Endothelial cell of umbilical vein (primary cell): ENCODE data around the gene SLC35A4. TPM values are rescaled to one million over a fixed set of nuclear protein-coding genes. Genes with fewer than 3 reads are reported as not detected.

Source experiments
- BruUV-seq: library from RNA; stranded (reverse); fragments of 400-500 nt; replicated peaks from 2 replicates; lab custom pipeline; 2021; lab: Mats Ljungman, UMichigan
- CTCF ChIA-PET: fragments of 300-600, 350-600 bp; sonication (Branson Sonifier 250); formaldehyde crosslinking; loops from one replicate; lab custom pipeline; 2021; ENCODE audit warnings: antibody characterized with exemption, inconsistent platforms; lab: Charles Lee
- POLR2A ChIA-PET: fragments of 300-600, 350-600 bp; sonication (Branson Sonifier 250); formaldehyde crosslinking; loops from one replicate; lab custom pipeline; 2021; ENCODE audit warnings: antibody characterized with exemption, inconsistent platforms; lab: Charles Lee
- DNase-seq: peaks from one replicate; pipeline ENCODE4 v3.0.0-alpha.2; 2011; ENCODE audit warnings: low read depth, low spot score
- FAIRE-seq: peaks from 2 replicates; lab custom pipeline; 2011; peaks lifted over from hg19 to GRCh38; lab: Jason Lieb, UNC
- H2AFZ ChIP-seq: 2 replicates; pipeline ENCODE4 v1.6.0; 2012; ENCODE audit warnings: low read depth, low read length, control low read depth, inconsistent platforms
- H3K27ac ChIP-seq: 2 replicates; pipeline ENCODE4 v1.5.1; 2011; ENCODE audit warnings: low read depth, mild to moderate bottlenecking, control low read depth, low read length, moderate library complexity; ENCODE audit not compliant: insufficient read depth
- H3K27me3 ChIP-seq, 2 experiments: 2 replicates each; pipeline versions ENCODE4 v1.6.0 to v1.6.1; 2011; ENCODE audit warnings: low read length in 2 of 2, mixed read lengths in 1 of 2; ENCODE audit not compliant: control insufficient read depth in 2 of 2, insufficient read depth in 2 of 2
- H3K36me3 ChIP-seq, 2 experiments: 2 replicates in 1 of 2; 3 replicates in 1 of 2; pipeline ENCODE4 v1.5.1; 2011; ENCODE audit warnings: low read length in 2 of 2, mild to moderate bottlenecking in 1 of 2, moderate library complexity in 1 of 2; ENCODE audit not compliant: control insufficient read depth in 2 of 2, insufficient read depth in 2 of 2; ENCODE audit errors: extremely low read depth in 1 of 2
- H3K4me1 ChIP-seq: 3 replicates; pipeline ENCODE4 v1.5.1; 2011; ENCODE audit warnings: mild to moderate bottlenecking, low read length; ENCODE audit not compliant: control insufficient read depth, insufficient read depth; ENCODE audit errors: extremely low read depth
- H3K4me2 ChIP-seq: 2 replicates; pipeline ENCODE4 v1.6.1; 2011; ENCODE audit warnings: low read length, control low read depth, mixed read lengths; ENCODE audit not compliant: insufficient read depth
- H3K4me3 ChIP-seq, 3 experiments: fragments of 200-600 bp in 1 of 3; sonication (generic), shearing (Covaris generic) in 1 of 3; replicated peaks in 1 of 3; 2 replicates each; pipeline ENCODE4 v1.5.1; 2011 to 2016; ENCODE audit warnings: control low read depth in 3 of 3, low read length in 3 of 3, mild to moderate bottlenecking in 2 of 3, inconsistent platforms in 1 of 3, low read depth in 1 of 3, moderate library complexity in 1 of 3; ENCODE audit not compliant: insufficient read depth in 1 of 3
- H3K79me2 ChIP-seq: 2 replicates; pipeline ENCODE4 v1.6.0; 2012; ENCODE audit warnings: low read length, inconsistent platforms; ENCODE audit not compliant: control insufficient read depth, insufficient read depth
- H3K9ac ChIP-seq: replicated peaks from 2 replicates; pipeline ENCODE3; 2011; ENCODE audit warnings: low read length, control low read depth; ENCODE audit not compliant: insufficient read depth; ENCODE audit errors: extremely low read depth
- H3K9me1 ChIP-seq: replicated peaks from 3 replicates; pipeline ENCODE4 v1.6.0; 2011; ENCODE audit warnings: mild to moderate bottlenecking, low read length; ENCODE audit not compliant: control insufficient read depth, insufficient read depth; ENCODE audit errors: extremely low read depth
- H3K9me3 ChIP-seq: replicated peaks from 2 replicates; pipeline ENCODE4 v1.5.1; 2012; ENCODE audit warnings: low read length, inconsistent platforms; ENCODE audit not compliant: control insufficient read depth, insufficient read depth
- H4K20me1 ChIP-seq: replicated peaks from 2 replicates; pipeline ENCODE3; 2011; ENCODE audit warnings: mild to moderate bottlenecking, low read length; ENCODE audit not compliant: control insufficient read depth, insufficient read depth; ENCODE audit errors: extremely low read depth
- EZH2 ChIP-seq: IDR thresholded peaks from 2 replicates; pipeline ENCODE4 v1.6.1; 2012; ENCODE audit warnings: borderline replicate concordance, low read depth, mild to moderate bottlenecking, moderate library complexity, low read length, inconsistent platforms; ENCODE audit not compliant: severe bottlenecking
- FOS ChIP-seq: IDR thresholded peaks from 2 replicates; pipeline ENCODE4 v1.6.1; 2011; ENCODE audit warnings: mild to moderate bottlenecking, low read length, moderate library complexity, borderline replicate concordance; ENCODE audit not compliant: insufficient read depth
- GATA2 ChIP-seq: IDR thresholded peaks from 2 replicates; pipeline ENCODE4 v1.7.0; 2011; ENCODE audit warnings: low read depth, mild to moderate bottlenecking, moderate library complexity, mixed read lengths, low read length; ENCODE audit not compliant: insufficient read length, insufficient read depth
- JUN ChIP-seq: IDR thresholded peaks from 2 replicates; pipeline ENCODE4 v1.6.1; 2011; ENCODE audit warnings: borderline replicate concordance, low read depth; ENCODE audit not compliant: insufficient read length, insufficient read depth
- MYC ChIP-seq: IDR thresholded peaks from one replicate; pipeline ENCODE4 v1.6.1; 2011; ENCODE audit warnings: mild to moderate bottlenecking, low read depth, low read length
- POLR2A ChIP-seq: IDR thresholded peaks from 2 replicates; pipeline ENCODE4 v1.6.1; 2012; ENCODE audit warnings: low read depth, mild to moderate bottlenecking, control low read depth, low read length
- POLR2AphosphoS5 ChIP-seq: IDR thresholded peaks from 2 replicates; pipeline ENCODE4 v1.6.1; 2012; ENCODE audit warnings: low read depth, mild to moderate bottlenecking, control low read depth, low read length, moderate library complexity; ENCODE audit not compliant: insufficient read depth
- dilution Hi-C: fragments of 300-500 bp; cut with MboI; formaldehyde crosslinking; loops from one replicate; pipeline ENCODE4 v1.15.0; 2019; ENCODE audit warnings: low sequenced_read_pairs; ENCODE audit not compliant: extremely low pct_ligation_motif_present
- intact Hi-C: fragments of 100-400 bp; cut with micrococcal nuclease; formaldehyde crosslinking; loops from one replicate; pipeline ENCODE4 v1.10.0; 2022
- polyA plus RNA-seq, 4 experiments: library from polyadenylated mRNA; depleted of rRNA in 3 of 4; stranded (reverse) in 3 of 4; unstranded in 1 of 4; fragments of >200 nt; gene quantifications; 2 replicates each; pipeline versions ENCODE4 v1.2.1 to v1.2.3, GENCODE V29; 2011 to 2012; ENCODE audit warnings: missing spikeins in 1 of 4
- total RNA-seq: library from RNA; stranded (reverse); gene quantifications from 2 replicates; pipeline ENCODE4 v1.2.3, GENCODE V29; 2021
- TF ChIP-seq, protein P1 (sequence below), 2 donors: IDR thresholded peaks; 1 replicate in 1 of 2; 2 replicates in 1 of 2; pipeline ENCODE4 v1.5.1; 2011; ENCODE audit warnings: low read length in 2 of 2, mild to moderate bottlenecking in 2 of 2, moderate library complexity in 2 of 2, control low read depth in 1 of 2, inconsistent platforms in 1 of 2, low read depth in 1 of 2; ENCODE audit not compliant: insufficient read depth in 1 of 2; ENCODE audit errors: extremely low read depth in 1 of 2
- TF ChIP-seq, protein P2 (sequence below): IDR thresholded peaks from 2 replicates; pipeline ENCODE4 v1.6.1; 2011; ENCODE audit not compliant: insufficient read depth, insufficient read length

Gene SLC35A4
- total and polyA plus RNA-seq, 2 donors (not counting 3 experiments of a cell fraction or from before 2014, with no cell fraction given), result 65.6 to 118 TPM

DNA sequence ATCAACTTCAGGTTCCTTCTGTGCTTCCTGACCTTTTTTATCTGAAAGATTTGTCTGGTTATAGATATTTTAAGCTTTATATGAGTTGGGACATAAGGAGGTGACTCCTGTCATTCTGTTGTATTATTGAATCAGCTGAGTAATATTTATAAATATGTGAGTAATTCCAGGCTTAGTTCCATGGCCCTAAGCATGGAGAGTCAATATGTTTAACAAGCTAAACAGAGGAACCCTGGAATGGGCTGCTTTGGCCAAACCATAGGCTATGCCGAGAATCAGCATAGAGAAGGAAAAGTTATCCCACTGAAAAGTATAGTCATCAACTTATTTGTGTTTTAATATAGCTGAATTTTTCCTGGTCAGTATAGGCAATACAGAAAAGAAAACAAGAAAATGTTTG, 24.4 kb upstream of the SLC35A4 start:
- Histone ChIP-seq H3K9me3 (no peaks in the 10 kb centered on the region), H3K9ac (no peak overlapping the region), H2AFZ (no peak overlapping the region), H4K20me1 (no peaks in the 10 kb centered on the region), H3K36me3 (peaks cover 11 to 19% of the 10 kb centered on the region in 2 experiments), H3K79me2 (no peaks in the 10 kb centered on the region), H3K4me1 (peaks cover 7% of the 10 kb centered on the region), H3K4me3 (no peak overlapping the region), H3K4me2 (no peak overlapping the region), H3K27ac (no peak overlapping the region), H3K27me3 (no peaks in the 10 kb centered on the region), H3K9me1 (peaks cover 2% of the 10 kb centered on the region)
- TF ChIP-seq JUN (no peak), EZH2 (no peak), POLR2AphosphoS5 (no peak)
- TF ChIP-seq, protein P1, sequence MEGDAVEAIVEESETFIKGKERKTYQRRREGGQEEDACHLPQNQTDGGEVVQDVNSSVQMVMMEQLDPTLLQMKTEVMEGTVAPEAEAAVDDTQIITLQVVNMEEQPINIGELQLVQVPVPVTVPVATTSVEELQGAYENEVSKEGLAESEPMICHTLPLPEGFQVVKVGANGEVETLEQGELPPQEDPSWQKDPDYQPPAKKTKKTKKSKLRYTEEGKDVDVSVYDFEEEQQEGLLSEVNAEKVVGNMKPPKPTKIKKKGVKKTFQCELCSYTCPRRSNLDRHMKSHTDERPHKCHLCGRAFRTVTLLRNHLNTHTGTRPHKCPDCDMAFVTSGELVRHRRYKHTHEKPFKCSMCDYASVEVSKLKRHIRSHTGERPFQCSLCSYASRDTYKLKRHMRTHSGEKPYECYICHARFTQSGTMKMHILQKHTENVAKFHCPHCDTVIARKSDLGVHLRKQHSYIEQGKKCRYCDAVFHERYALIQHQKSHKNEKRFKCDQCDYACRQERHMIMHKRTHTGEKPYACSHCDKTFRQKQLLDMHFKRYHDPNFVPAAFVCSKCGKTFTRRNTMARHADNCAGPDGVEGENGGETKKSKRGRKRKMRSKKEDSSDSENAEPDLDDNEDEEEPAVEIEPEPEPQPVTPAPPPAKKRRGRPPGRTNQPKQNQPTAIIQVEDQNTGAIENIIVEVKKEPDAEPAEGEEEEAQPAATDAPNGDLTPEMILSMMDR (IDR thresholded peaks at IDR 0.05; ENCODE audit: extremely low read depth in 1 of 2, insufficient read depth in 1 of 2, low read depth in 1 of 2, low read length in 2 of 2), result no peak
- ChIA-PET CTCF (interaction anchor here (0.7 to 1.4 kb wide), 4 partner anchors 12 to 188 kb away, joined by 3 to 4 read pairs (median 4); partner anchors contain the start of gene TMCO6), POLR2A (no interaction called here)
- dilution Hi-C loops, result no loop called here
- DNase-seq (no peak), FAIRE-seq (no peak)
- BruUV-seq, result no TSS peak
- intact Hi-C loops, result no loop called here

DNA sequence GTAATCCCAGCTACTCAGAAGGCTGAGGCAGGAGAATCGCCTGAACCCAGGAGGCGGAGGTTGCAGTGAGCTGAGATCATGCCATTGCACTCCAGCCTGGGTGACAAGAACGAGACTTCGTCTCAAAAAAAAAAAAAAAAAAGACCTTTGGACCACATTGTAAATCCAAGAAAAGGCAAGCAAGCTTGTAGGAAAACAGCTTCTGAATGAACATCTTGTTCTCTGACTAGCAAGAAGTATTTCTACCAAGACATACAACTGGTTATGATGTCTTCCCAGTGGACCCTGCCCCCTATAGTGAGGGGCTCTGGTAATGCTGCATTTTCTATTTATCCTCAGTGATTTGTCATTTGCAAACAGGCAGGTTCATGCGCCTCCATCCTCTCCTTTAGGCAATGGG, 21.7 kb upstream of the SLC35A4 start:
- ChIA-PET CTCF (interaction anchor here (0.6 to 1.1 kb wide), 2 partner anchors 63 to 76 kb away, joined by 3 to 4 read pairs; no protein-coding TSS in a partner anchor), POLR2A (no interaction called here)
- Histone ChIP-seq H3K4me1 (peaks cover 8% of the 10 kb centered on the region), H3K27ac (no peak overlapping the region), H4K20me1 (no peaks in the 10 kb centered on the region), H3K79me2 (no peaks in the 10 kb centered on the region), H3K27me3 (no peaks in the 10 kb centered on the region), H3K9me1 (no peaks in the 10 kb centered on the region), H3K9me3 (no peaks in the 10 kb centered on the region), H3K9ac (no peak overlapping the region), H3K4me3 (no peak overlapping the region), H3K4me2 (no peak overlapping the region), H2AFZ (no peak overlapping the region), H3K36me3 (peaks cover 8 to 17% of the 10 kb centered on the region in 2 experiments)
- FAIRE-seq, result no peak
- no peak for DNase-seq
- intact Hi-C loops, result no loop called here
- no peak for TF ChIP-seq GATA2
- TF ChIP-seq POLR2AphosphoS5, result no peak
- no peak for TF ChIP-seq POLR2A
- TF ChIP-seq, protein P2, sequence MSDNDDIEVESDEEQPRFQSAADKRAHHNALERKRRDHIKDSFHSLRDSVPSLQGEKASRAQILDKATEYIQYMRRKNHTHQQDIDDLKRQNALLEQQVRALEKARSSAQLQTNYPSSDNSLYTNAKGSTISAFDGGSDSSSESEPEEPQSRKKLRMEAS, result no peak
- TF ChIP-seq FOS, result no peak
- no peak for TF ChIP-seq EZH2
- no peak for TF ChIP-seq JUN
- TF ChIP-seq, protein P1 (IDR thresholded peaks at IDR 0.05; ENCODE audit: extremely low read depth in 1 of 2, insufficient read depth in 1 of 2, low read depth in 1 of 2, low read length in 2 of 2), result no peak
- TF ChIP-seq MYC, result no peak
- dilution Hi-C loops, result no loop called here
- BruUV-seq, result no TSS peak
